Epithelial cell of proximal tubule (primary cell): Measurements from ENCODE around the gene USP33. TPM values are rescaled to one million over a fixed set of nuclear protein-coding genes. Genes with fewer than 3 reads are reported as not detected.

ENCODE experiments used
- DNase-seq: peaks from one replicate; pipeline ENCODE4 v3.0.0-alpha.2; 2011; ENCODE audit warnings: low read depth
- H3K4me3 ChIP-seq: 2 replicates; pipeline ENCODE4 v1.5.1; 2011; ENCODE audit warnings: low read depth, mild to moderate bottlenecking, low read length
- CTCF ChIP-seq: conservative IDR thresholded peaks from 2 replicates; pipeline ENCODE4 v1.5.1; 2012; ENCODE audit warnings: low read depth, mild to moderate bottlenecking, low read length
- total RNA-seq: library from RNA; depleted of rRNA; stranded (reverse); fragments of >200 nt; gene quantifications from 2 replicates; pipeline ENCODE4 v1.2.3, GENCODE V29; 2015

Gene USP33
- total RNA-seq, 1 donor from 2014 or later, result 44.1 TPM

GRCh38 chr1:77670330-77670729 lies 89.3 kb downstream of the USP33 start:
- no peak overlapping the region for H3K4me3 ChIP-seq
- DNase-seq, result no peak
- TF ChIP-seq CTCF, result no peak

DNA sequence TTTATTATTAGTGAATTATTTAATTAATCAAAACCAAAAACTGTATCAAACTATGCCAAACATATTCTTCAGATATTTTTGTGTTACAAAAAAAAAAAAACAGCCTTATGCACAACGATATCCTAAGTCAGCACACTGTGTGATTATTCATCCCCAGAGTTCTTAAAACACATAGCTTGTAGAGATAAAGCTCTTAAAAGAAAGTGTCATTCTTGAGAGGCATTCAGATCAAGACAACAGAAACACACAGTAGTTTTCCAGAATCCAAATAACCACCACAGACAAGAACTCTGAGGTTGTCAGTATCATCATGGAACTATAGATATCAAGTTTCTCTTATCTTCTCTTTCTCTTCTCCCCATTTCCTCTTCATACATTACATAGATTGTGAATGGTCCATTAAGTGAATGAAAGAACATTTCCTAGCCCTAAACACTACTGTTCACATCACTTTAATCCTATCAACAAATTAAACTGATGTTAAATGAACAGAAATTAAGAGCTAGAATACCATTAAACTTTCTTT lies 90.7 kb downstream of the USP33 start:
- DNase-seq, result no peak
- TF ChIP-seq CTCF, result no peak
- no peak overlapping the region for H3K4me3 ChIP-seq

GRCh38 chr1:77664939-77665516 lies 94.6 kb downstream of the USP33 start:
- TF ChIP-seq CTCF, result no peak
- H3K4me3 ChIP-seq, result no peak overlapping the region
- DNase-seq, result no peak

DNA sequence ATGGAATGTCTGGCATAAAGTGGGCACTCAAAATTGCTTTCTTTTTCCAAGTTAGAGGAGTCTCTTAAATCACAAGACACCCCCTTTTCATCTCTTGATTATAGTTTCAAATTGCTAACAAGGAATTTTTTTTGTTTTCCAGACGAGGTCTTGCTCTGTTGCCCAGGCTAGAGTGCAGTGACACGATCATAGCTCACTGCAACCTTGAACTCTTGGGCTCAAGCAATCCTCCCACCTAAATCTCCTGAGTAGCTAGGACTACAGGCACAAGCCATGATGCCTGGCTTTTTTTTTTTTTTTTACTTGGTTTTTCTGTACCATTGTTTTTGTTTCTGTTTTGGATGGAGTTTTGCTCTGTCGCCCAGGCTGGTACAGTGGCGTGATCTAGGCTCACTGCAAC lies 98.0 kb downstream of the USP33 start:
- DNase-seq, result no peak
- no peak overlapping the region for H3K4me3 ChIP-seq

GRCh38 chr1:77659879-77660593 lies 99.6 kb downstream of the USP33 start:
- DNase-seq, result no peak
- TF ChIP-seq CTCF, result no peak
- no peak overlapping the region for H3K4me3 ChIP-seq

More for the DNA sequence above, 98.0 kb downstream of the USP33 start:
- no peak for TF ChIP-seq CTCF

GRCh38 chr1:77658271-77658670 lies 101.4 kb downstream of the USP33 start:
- no peak for DNase-seq
- H3K4me3 ChIP-seq, result no peak overlapping the region
- TF ChIP-seq CTCF, result no peak
